Right ventricle myocardium superior (tissue), 1 donor: ENCODE measurements around the gene S100P. TPM values are rescaled to one million over a fixed set of nuclear protein-coding genes. Genes with fewer than 3 reads are reported as not detected.

Experiments
- ATAC-seq: fragments of 200-7000 bp; cut with Tn5 transposase; one replicate; pipeline ENCODE4 v1.9.1; 2020; ENCODE audit warnings: mild to moderate bottlenecking; ENCODE audit not compliant: poor library complexity
- DNase-seq: peaks from one replicate; pipeline ENCODE4 v3.0.0-alpha.2; 2020
- intact Hi-C: fragments of 100-400 bp; cut with DNase I; formaldehyde crosslinking; loops from one replicate; pipeline ENCODE4 v1.11.2; 2022
- total RNA-seq: library from RNA; stranded (reverse); fragmentation: NEBNext Ultra II Directional; extraction: Animal tissue kit (Norgen Biotek cat#: 25700); gene quantifications from one replicate; pipeline ENCODE4 v1.2.1, GENCODE V29; 2021
- donor health status: DM: no; HTN: yes; CAD: no; lungs with severe emphysema.

Gene S100P
- total RNA-seq, 1 donor from 2014 or later, result not detected

GRCh38 chr4:6731780-6732179 is 38.1 kb downstream of the S100P start:
- ATAC-seq (no peak), DNase-seq (no peak)
- intact Hi-C loops, result no loop called here

- DNase-seq, result peak; percentile 86
- intact Hi-C loops, result no loop called here
- peak; percentile 95 for ATAC-seq
These were observed 39.0 kb downstream of the S100P start for GRCh38 chr4:6732441-6733357.

- ATAC-seq, result no peak
- intact Hi-C loops, result no loop called here
- no peak for DNase-seq
These were observed 39.9 kb downstream of the S100P start for GRCh38 chr4:6733358-6734164.

- intact Hi-C loops, result no loop called here
- ATAC-seq (no peak), DNase-seq (no peak)
These were observed 40.6 kb downstream of the S100P start for GRCh38 chr4:6734165-6734786.

- intact Hi-C loops, result no loop called here
- ATAC-seq (no peak), DNase-seq (no peak)
These were observed 46.2 kb downstream of the S100P start for GRCh38 chr4:6739920-6740319.

- intact Hi-C loops, result no loop called here
- no peak for ATAC-seq
- no peak for DNase-seq
These were observed 46.7 kb downstream of the S100P start for GRCh38 chr4:6740347-6740746.

- no peak for DNase-seq
- no peak for ATAC-seq
- intact Hi-C loops, result no loop called here
These were observed 48.8 kb downstream of the S100P start for GRCh38 chr4:6742507-6742906.

- DNase-seq, result no peak
- intact Hi-C loops, result no loop called here
- ATAC-seq, result no peak
These were observed 49.3 kb downstream of the S100P start for GRCh38 chr4:6742989-6743388.

Other genes starting within 250 kb of the S100P start
- 8.1 TPM for gene PPP2R2C, start 221.3 kb upstream of the S100P start, total RNA-seq
- 17.3 TPM for gene MAN2B2, start 118.7 kb upstream of the S100P start, total RNA-seq
- 219 TPM for gene MRFAP1, start 53.2 kb upstream of the S100P start, total RNA-seq
- 39.7 TPM for gene MRFAP1L1, start 16.0 kb downstream of the S100P start, total RNA-seq
- 6.0 TPM for gene BLOC1S4, start 22.3 kb downstream of the S100P start, total RNA-seq
- gene KIAA0232, start 88.8 kb downstream of the S100P start, total RNA-seq, result 75.0 TPM
- gene TBC1D14, start 215.9 kb downstream of the S100P start, total RNA-seq, result 33.1 TPM